SK-N-MC (cell line): ENCODE data around the gene COBL.

ENCODE experiments used
- EZH2 ChIP-seq: fragments of 200-600 bp; sonication (generic); IDR thresholded peaks from one replicate; pipeline ENCODE4 v1.6.1; 2017; ENCODE audit warnings: antibody characterized with exemption
- POLR2AphosphoS5 ChIP-seq: IDR thresholded peaks from 2 replicates; pipeline ENCODE4 v1.6.1; 2012; ENCODE audit warnings: mild to moderate bottlenecking, low read depth, low read length, borderline replicate concordance

DNA sequence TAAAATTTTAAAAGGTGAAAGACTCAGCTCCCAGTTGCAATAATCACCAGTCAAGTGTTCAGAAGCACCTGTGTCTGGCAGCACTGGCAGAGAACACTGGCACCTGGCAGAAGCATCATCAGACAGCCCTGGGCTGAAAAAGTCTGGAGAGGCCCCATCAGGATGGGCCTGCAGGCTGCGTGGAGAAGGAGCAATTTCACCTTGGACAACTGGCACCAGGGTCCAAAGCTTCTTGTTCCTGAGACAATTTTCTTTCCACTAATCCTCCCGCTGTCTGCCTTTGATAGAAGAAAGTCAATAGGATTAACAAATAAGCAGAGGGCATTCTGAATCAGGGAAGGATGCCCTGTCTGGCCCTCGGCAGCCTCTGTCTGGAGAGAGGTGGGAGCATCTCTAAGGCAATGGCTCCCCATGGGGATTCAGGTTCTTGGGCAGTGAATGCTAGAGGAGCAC lies 6.5 kb downstream of the COBL start:
- TF ChIP-seq EZH2 (no peak), POLR2AphosphoS5 (no peak)
